Neural crest cell (in vitro differentiated cells): ENCODE results near the gene COL2A1. TPM values are rescaled to one million over a fixed set of nuclear protein-coding genes. Genes with fewer than 3 reads are reported as not detected.
A peak's percentile ranks its signal among the peaks of the same experiment; 100 is the strongest.

Experiments
- DNase-seq: peaks from one replicate; pipeline ENCODE4 v3.0.0; 2021; ENCODE audit warnings: low read depth, mixed read lengths, low spot score
- H3K27ac Mint-ChIP-seq: one replicate; pipeline ENCODE4 v1.8.0; 2021; ENCODE audit warnings: mild to moderate bottlenecking, mixed read lengths; ENCODE audit not compliant: unreplicated experiment
- H3K27me3 Mint-ChIP-seq: 2 replicates; pipeline ENCODE4 v1.8.0; 2021; ENCODE audit warnings: low read depth, mild to moderate bottlenecking, mixed read lengths
- H3K36me3 Mint-ChIP-seq: 2 replicates; pipeline ENCODE4 v1.8.0; 2021; ENCODE audit warnings: low read depth, mild to moderate bottlenecking, mixed read lengths
- H3K4me1 Mint-ChIP-seq: 2 replicates; pipeline ENCODE4 v1.8.0; 2021; ENCODE audit warnings: mixed read lengths
- H3K4me3 Mint-ChIP-seq: one replicate; pipeline ENCODE4 v1.8.0; 2021; ENCODE audit warnings: mild to moderate bottlenecking, mixed read lengths
- H3K9me3 Mint-ChIP-seq: 2 replicates; pipeline ENCODE4 v1.8.0; 2021; ENCODE audit warnings: mixed read lengths
- total RNA-seq: library from RNA; stranded (reverse); gene quantifications from 2 replicates; pipeline ENCODE4 v1.2.1, GENCODE V29; 2021
- TF ChIP-seq, protein P1 (sequence below): fragments of 200-600 bp; sonication (generic); conservative IDR thresholded peaks from 2 replicates; pipeline ENCODE4 v1.5.0; 2021; ENCODE audit warnings: antibody characterized with exemption, mild to moderate bottlenecking

The COL2A1 gene
- total RNA-seq, 1 donor from 2014 or later, result 386 TPM

DNA sequence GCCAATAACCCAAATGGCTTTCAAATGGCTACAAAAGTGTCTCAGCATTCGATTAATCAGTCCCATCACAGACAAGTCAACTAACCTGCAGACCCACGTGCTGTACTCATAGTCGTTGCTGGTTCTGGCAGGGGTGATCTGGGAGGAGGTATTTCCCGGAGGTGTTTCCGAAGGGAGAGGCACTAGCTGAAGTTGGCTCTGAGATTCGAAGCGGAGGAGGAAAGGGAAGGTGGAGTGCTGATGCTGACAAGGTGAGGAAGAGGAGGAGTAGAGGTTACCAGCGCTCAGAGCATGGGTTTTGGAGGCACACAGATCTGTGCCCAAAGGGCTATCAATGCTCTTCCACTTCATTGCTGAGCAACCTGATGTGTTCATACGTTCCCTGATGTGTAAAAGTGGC, 20.5 kb upstream of the COL2A1 start:
- TF ChIP-seq, protein P1, sequence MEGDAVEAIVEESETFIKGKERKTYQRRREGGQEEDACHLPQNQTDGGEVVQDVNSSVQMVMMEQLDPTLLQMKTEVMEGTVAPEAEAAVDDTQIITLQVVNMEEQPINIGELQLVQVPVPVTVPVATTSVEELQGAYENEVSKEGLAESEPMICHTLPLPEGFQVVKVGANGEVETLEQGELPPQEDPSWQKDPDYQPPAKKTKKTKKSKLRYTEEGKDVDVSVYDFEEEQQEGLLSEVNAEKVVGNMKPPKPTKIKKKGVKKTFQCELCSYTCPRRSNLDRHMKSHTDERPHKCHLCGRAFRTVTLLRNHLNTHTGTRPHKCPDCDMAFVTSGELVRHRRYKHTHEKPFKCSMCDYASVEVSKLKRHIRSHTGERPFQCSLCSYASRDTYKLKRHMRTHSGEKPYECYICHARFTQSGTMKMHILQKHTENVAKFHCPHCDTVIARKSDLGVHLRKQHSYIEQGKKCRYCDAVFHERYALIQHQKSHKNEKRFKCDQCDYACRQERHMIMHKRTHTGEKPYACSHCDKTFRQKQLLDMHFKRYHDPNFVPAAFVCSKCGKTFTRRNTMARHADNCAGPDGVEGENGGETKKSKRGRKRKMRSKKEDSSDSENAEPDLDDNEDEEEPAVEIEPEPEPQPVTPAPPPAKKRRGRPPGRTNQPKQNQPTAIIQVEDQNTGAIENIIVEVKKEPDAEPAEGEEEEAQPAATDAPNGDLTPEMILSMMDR, result no peak
- Mint-ChIP-seq H3K36me3 (no peaks in the 10 kb centered on the region), H3K9me3 (no peaks in the 10 kb centered on the region), H3K27ac (peak overlapping the region; percentile 2), H3K4me3 (no peak overlapping the region), H3K4me1 (peaks cover 85% of the 10 kb centered on the region), H3K27me3 (peaks cover 9% of the 10 kb centered on the region)
- no peak for DNase-seq

DNA sequence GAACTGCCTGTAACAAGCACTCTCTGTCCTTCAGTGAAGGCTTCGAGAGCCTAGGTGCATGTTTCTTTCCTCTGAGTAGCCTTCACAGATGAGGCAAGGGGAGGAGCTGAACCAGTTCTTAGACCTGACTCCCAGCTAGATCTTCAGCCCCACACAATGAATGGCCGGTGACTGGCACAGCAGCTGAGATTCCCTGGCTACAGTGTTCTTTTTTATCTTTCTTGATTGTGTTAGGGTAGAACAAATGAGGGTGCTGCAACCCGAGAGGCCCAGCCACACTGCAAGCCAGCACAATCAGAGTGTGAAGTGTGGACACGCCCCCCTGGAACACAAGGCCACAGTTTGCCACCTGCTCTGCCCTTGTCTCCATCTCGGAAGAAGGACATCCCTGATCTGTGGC, 19.1 kb upstream of the COL2A1 start:
- peak overlapping the region; percentile 3 for H3K4me3 Mint-ChIP-seq
- no peaks in the 10 kb centered on the region for H3K9me3 Mint-ChIP-seq
- peaks cover 17% of the 10 kb centered on the region for H3K27me3 Mint-ChIP-seq
- peaks cover 75% of the 10 kb centered on the region for H3K4me1 Mint-ChIP-seq
- H3K36me3 Mint-ChIP-seq, result no peaks in the 10 kb centered on the region
- DNase-seq, result no peak
- no peak overlapping the region for H3K27ac Mint-ChIP-seq
- TF ChIP-seq, protein P1, result no peak

DNA sequence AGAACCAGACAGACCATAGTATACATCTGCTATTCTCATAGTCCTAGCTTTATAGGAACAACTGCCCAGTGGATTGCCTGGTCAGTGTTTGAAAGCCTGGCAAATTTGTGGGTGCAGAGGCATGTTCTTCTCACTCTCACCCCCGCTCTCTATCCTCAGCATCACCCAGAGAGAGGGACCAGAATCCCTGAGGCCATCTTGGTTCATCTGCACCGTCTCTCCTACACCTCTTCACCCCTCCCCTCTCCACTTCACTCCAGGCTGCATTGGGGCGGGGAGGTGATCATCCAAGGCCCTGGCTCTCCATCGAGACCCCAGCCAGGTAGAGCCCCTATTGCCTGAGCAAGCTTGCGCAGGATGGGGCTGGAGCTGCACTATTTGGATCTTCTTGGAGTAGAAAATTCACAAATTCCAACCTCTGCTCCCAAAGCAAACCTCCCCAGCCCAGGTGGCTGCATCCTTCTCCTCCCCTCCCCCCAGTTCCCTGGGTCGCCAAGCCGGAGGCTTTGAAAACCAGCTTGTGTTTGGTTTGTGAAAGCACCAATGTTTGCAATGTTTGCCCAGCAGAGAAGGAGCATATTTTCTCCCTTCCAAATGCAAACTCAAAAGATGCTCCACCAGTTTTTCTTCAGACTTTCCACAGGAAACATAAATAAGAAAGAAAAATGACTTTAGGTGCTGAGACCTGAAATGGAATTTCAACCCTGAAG, 18.6 kb upstream of the COL2A1 start:
- no peak for DNase-seq
- Mint-ChIP-seq H3K4me3 (peak overlapping the region; percentile 3), H3K9me3 (no peaks in the 10 kb centered on the region), H3K27me3 (peaks cover 21% of the 10 kb centered on the region), H3K36me3 (no peaks in the 10 kb centered on the region), H3K4me1 (peaks cover 72% of the 10 kb centered on the region), H3K27ac (no peak overlapping the region)
- TF ChIP-seq, protein P1, result no peak

DNA sequence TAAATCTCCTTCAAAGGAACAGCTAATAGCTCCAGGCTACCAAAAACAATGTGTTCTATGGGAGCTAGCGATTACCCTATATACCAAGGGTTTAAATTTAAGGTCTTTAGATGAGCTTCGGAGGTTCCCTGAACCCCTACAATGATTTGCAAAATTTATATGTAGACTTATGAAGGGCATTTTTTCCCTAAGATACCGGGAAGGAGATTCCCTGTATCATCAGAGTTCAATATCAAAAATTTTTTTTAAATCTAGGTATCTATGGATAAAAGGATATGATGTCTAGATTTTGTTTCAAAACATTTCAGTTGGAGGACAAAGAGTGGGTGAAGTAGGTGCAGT, 17.9 kb upstream of the COL2A1 start:
- Mint-ChIP-seq H3K4me1 (peaks cover 70% of the 10 kb centered on the region), H3K27ac (no peak overlapping the region), H3K9me3 (no peaks in the 10 kb centered on the region), H3K27me3 (peaks cover 25% of the 10 kb centered on the region), H3K36me3 (no peaks in the 10 kb centered on the region), H3K4me3 (peak overlapping the region; percentile 21)
- TF ChIP-seq, protein P1, result no peak
- DNase-seq, result no peak

DNA sequence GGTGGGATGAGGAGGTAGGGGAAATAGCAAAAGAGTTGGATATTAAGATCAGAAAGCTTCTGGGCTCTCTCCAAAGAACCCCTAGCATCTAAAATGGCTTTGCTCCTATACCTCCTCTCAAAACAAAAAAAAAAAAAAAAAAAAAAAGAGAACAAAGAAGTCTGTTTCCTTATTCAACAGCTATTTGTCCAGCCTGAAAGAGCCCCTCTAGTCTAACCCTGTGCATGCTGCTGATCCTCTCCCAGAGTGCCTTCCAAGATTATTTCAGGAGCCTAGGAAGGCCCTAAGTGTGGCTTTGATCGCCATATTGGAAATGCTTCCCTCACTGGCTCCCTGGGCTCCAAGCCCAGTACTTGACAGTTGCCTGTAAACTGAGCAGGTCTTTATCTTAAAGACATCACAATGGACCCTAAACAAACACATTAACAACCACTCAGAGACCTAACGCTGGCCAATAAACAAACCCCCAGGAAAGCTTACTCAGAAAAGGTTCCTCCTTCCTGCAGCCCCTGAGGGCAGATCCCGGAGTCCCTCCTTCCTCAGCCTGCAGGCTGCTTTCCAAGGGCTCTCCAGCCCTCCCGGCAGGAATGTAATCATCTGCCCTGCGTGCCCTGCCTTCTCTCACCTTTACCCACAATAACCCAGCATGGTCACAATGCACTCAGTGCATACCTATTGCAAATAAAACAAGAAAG, 17.4 kb upstream of the COL2A1 start:
- H3K9me3 Mint-ChIP-seq, result no peaks in the 10 kb centered on the region
- no peaks in the 10 kb centered on the region for H3K36me3 Mint-ChIP-seq
- H3K27me3 Mint-ChIP-seq, result peaks cover 25% of the 10 kb centered on the region
- DNase-seq, result no peak
- peak overlapping the region; percentile 21 for H3K4me3 Mint-ChIP-seq
- peaks cover 69% of the 10 kb centered on the region for H3K4me1 Mint-ChIP-seq
- H3K27ac Mint-ChIP-seq, result peak overlapping the region; percentile 39
- TF ChIP-seq, protein P1, result no peak
